Activated CD8-positive, alpha-beta memory T cell treated with anti-CD3 and anti-CD28 coated beads for 1 hour (primary cell): Measurements from ENCODE around the gene MTUS2.
"Not testable (repeated sequence)": the region's sequence is repeated elsewhere in the genome, so short reads cannot be mapped to it uniquely, and the experiment has no call there.

Experiments
- DNase-seq, 2 donors: peaks; one replicate each; pipeline ENCODE4 v3.0.0-alpha.2; 2020; ENCODE audit warnings: low read depth in 1 of 2; ENCODE audit errors: extremely low read depth in 1 of 2

The MTUS2 gene

GRCh38 chr13:28955264-28955966 lies 135.3 kb downstream of the MTUS2 start:
- no peak for DNase-seq

GRCh38 chr13:28958018-28958417 lies 137.9 kb downstream of the MTUS2 start:
- DNase-seq: no peak

GRCh38 chr13:28958441-28958840 lies 138.3 kb downstream of the MTUS2 start:
- DNase-seq: no peak

- no peak for DNase-seq
These were observed 143.9 kb downstream of the MTUS2 start for GRCh38 chr13:28964052-28964451.

GRCh38 chr13:28964803-28965202 lies 144.7 kb downstream of the MTUS2 start:
- no peak for DNase-seq

GRCh38 chr13:28967029-28967915 lies 147.1 kb downstream of the MTUS2 start:
- no peak for DNase-seq

GRCh38 chr13:28976195-28976594 lies 156.1 kb downstream of the MTUS2 start:
- no peak for DNase-seq

GRCh38 chr13:28976636-28977035 lies 156.5 kb downstream of the MTUS2 start:
- DNase-seq: no peak

GRCh38 chr13:28978574-28978973 lies 158.4 kb downstream of the MTUS2 start:
- DNase-seq: no peak

- no peak for DNase-seq
These were observed 161.4 kb downstream of the MTUS2 start for GRCh38 chr13:28981530-28981929.

- DNase-seq: no peak
These were observed 163.5 kb downstream of the MTUS2 start for GRCh38 chr13:28983641-28984040.

- DNase-seq: no peak
These were observed 164.2 kb downstream of the MTUS2 start for GRCh38 chr13:28984326-28984725.

GRCh38 chr13:28984825-28985224 lies 164.7 kb downstream of the MTUS2 start:
- no peak for DNase-seq

- not testable (repeated sequence) for DNase-seq
These were observed 170.2 kb downstream of the MTUS2 start for GRCh38 chr13:28990378-28990777.

GRCh38 chr13:28991764-28992163 lies 171.6 kb downstream of the MTUS2 start:
- DNase-seq: no peak

- DNase-seq: no peak
These were observed 180.7 kb downstream of the MTUS2 start for GRCh38 chr13:29000826-29001225.

GRCh38 chr13:29005035-29005762 lies 185.1 kb downstream of the MTUS2 start:
- DNase-seq: no peak

- DNase-seq: no peak
These were observed 185.6 kb downstream of the MTUS2 start for GRCh38 chr13:29005763-29006120.

- no peak for DNase-seq
These were observed 186.3 kb downstream of the MTUS2 start for GRCh38 chr13:29006359-29006850.

GRCh38 chr13:29008296-29008695 lies 188.2 kb downstream of the MTUS2 start:
- DNase-seq: no peak

GRCh38 chr13:29020314-29020713 lies 200.2 kb downstream of the MTUS2 start:
- no peak for DNase-seq
